Measurements from ENCODE around the gene KDM6A. TPM values are rescaled to one million over a fixed set of nuclear protein-coding genes. Genes with fewer than 3 reads are reported as not detected.

Gene KDM6A
- total and polyA plus RNA-seq, 2 of the 13 experiments (the other 11 are each of a cell fraction or from before 2014, with no cell fraction given), result 16.7 to 18.2 TPM

GRCh38 chrX:44899946-44900345 lies 27.0 kb downstream of the KDM6A start (continued):
- no peak for TF ChIP-seq NR1H2 (CRISPR knock-in tag; IDR thresholded peaks at IDR 0.05; ENCODE audit: borderline replicate concordance, low read depth)

- in situ Hi-C loops (cut with HindIII; ENCODE audit: extremely low pct_ligation_motif_present, low pct_unique_long_range_greater_than_20kb), result no loop called here
- Histone ChIP-seq H3K4me2 (ENCODE audit: low read depth, low read length) (peak overlapping the region; percentile 36; the same call in 1 of the 2 replicates), H3K4me1 (ENCODE audit: insufficient read depth, low read length) (peaks cover 67% of the 10 kb centered on the region), H2AFZ (ENCODE audit: low read length) (no peak overlapping the region), H4K20me1 (ENCODE audit: insufficient read depth, low read length) (peaks cover 20% of the 10 kb centered on the region), H3K27me3 (ENCODE audit: control insufficient read depth in 1 of 2, insufficient read depth in 2 of 2, low read length in 2 of 2) (no peaks in the 10 kb centered on the region), H3K27ac (ENCODE audit: extremely low read length, insufficient read depth, low read length) (no peak overlapping the region), H3K9me3 (ENCODE audit: low read length) (no peaks in the 10 kb centered on the region), H3K9ac (ENCODE audit: insufficient read depth, low read depth, low read length) (no peak overlapping the region), H3K79me2 (ENCODE audit: insufficient read depth, low read length) (peaks cover 92% of the 10 kb centered on the region), H3K36me3 (replicated peaks in 1 of 2; ENCODE audit: control insufficient read depth in 1 of 2, insufficient read depth in 2 of 2, low read length in 2 of 2) (no peaks in the 10 kb centered on the region), H3K4me3 (replicated peaks in 1 of 3; ENCODE audit: insufficient read depth in 1 of 3, low read depth in 2 of 3, low read length in 3 of 3) (no peak overlapping the region)
- DNase-seq (ENCODE audit: low spot score) (peak; percentile 50), FAIRE-seq (peak; percentile 12), ATAC-seq (no peak)
- TF ChIP-seq SOX13 (IDR thresholded peaks at IDR 0.05), result no peak
- 0 out of 4 replicates have a peak, but pooled peaks of 1 of the 2 experiments have one; percentile 12 for TF ChIP-seq SOX13 (CRISPR knock-in tag; conservative IDR thresholded peaks at IDR 0.05 in 1 of 2, IDR thresholded peaks at IDR 0.05 in 1 of 2)
- peak; percentile 97; the same call in 1 of the 2 replicates for TF ChIP-seq ZNF136 (CRISPR knock-in tag; IDR thresholded peaks at IDR 0.05; ENCODE audit: low read depth)
- TF ChIP-seq ZBTB37 (CRISPR knock-in tag; IDR thresholded peaks at IDR 0.05), result no peak
- TF ChIP-seq CREB1 (IDR thresholded peaks at IDR 0.05), result peak; percentile 71
- TF ChIP-seq CREB1 (CRISPR knock-in tag; IDR thresholded peaks at IDR 0.05), result no peak
- TF ChIP-seq ZBTB21 (CRISPR knock-in tag; IDR thresholded peaks at IDR 0.05), result 0 out of 2 replicates have a peak, but pooled peaks have one; percentile 30
- peak; percentile 41; the same call in 1 of the 2 replicates for TF ChIP-seq HOMEZ (CRISPR knock-in tag; IDR thresholded peaks at IDR 0.05; ENCODE audit: low read depth)
- TF ChIP-seq ARNT2 (CRISPR knock-in tag; IDR thresholded peaks at IDR 0.05; ENCODE audit: low read depth), result no peak
- TF ChIP-seq FOSL2 (CRISPR knock-in tag; IDR thresholded peaks at IDR 0.05), result peak; percentile 83
- ChIA-PET CTCF (ENCODE audit: low intra/inter-chr PET ratio, low total read pairs) (no interaction called here), POLR2A (no interaction called here)
- no TSS peak for BruUV-seq (replicated peaks)
- intact Hi-C loops (cut with micrococcal nuclease; ENCODE audit: unreplicated experiment), result no loop called here
- 25% methylated on average over 4 of the region's 4 CpGs for WGBS (ENCODE audit: low lambda C conversion rate)
These were observed 30.1 kb downstream of the KDM6A start for GRCh38 chrX:44903107-44903506.
